ENCODE data around the gene PLCB1.

GRCh38 chr20:8355453-8355852 is 223.4 kb downstream of the PLCB1 start:
- TF ChIP-seq POLR2A (IDR thresholded peaks at IDR 0.05; ENCODE audit: low read length) (no peak), GATA1 (IDR thresholded peaks at IDR 0.05; ENCODE audit: low read depth, low read length) (no peak)
